B cell (primary cell): ENCODE results near the gene ARPP19. TPM values are rescaled to one million over a fixed set of nuclear protein-coding genes. Genes with fewer than 3 reads are reported as not detected.

ENCODE experiments used
- ATAC-seq: fragments of 200-7000 bp; cut with Tn5 transposase; one replicate; pipeline ENCODE4 v1.10.0; 2021; ENCODE audit warnings: low read depth, mild to moderate bottlenecking, moderate number of reproducible peaks, moderate library complexity
- CTCF ChIA-PET: fragments of 350-600 bp; sonication (Branson Sonifier 250); formaldehyde crosslinking; loops from one replicate; lab custom pipeline; 2021; ENCODE audit warnings: antibody characterized with exemption, inconsistent platforms; lab: Charles Lee
- POLR2A ChIA-PET: fragments of 350-600 bp; sonication (Branson Sonifier 250); formaldehyde crosslinking; loops from one replicate; lab custom pipeline; 2021; ENCODE audit warnings: antibody characterized with exemption; lab: Charles Lee
- DNase-seq: peaks from one replicate; pipeline ENCODE4 v3.0.0; 2013
- H2AFZ ChIP-seq: 2 replicates; pipeline ENCODE4 v1.6.1; 2012; ENCODE audit warnings: mild to moderate bottlenecking, low read depth, low read length; ENCODE audit not compliant: insufficient read depth, poor library complexity, severe bottlenecking
- H3K27ac ChIP-seq, 2 donors: 1 replicate in 1 of 2; 2 replicates in 1 of 2; pipeline ENCODE4 v1.5.1; 2012 to 2013; ENCODE audit warnings: low read length in 2 of 2, mild to moderate bottlenecking in 2 of 2, moderate library complexity in 1 of 2
- H3K27me3 ChIP-seq, 4 experiments: fragments of 200-600 bp in 1 of 4; sonication (generic) in 1 of 4; replicated peaks in 1 of 4; 1 replicate in 2 of 4; 2 replicates in 2 of 4; pipeline versions ENCODE4 v1.6.1 to v1.7.0; 2013 to 2016; ENCODE audit warnings: low read length in 3 of 4, mild to moderate bottlenecking in 2 of 4, mixed read lengths in 1 of 4, moderate library complexity in 1 of 4; ENCODE audit not compliant: insufficient read depth in 4 of 4, control insufficient read depth in 3 of 4; ENCODE audit errors: control extremely low read depth in 1 of 4
- H3K36me3 ChIP-seq, 2 experiments: replicated peaks in 1 of 2; 1 replicate in 1 of 2; 2 replicates in 1 of 2; pipeline versions ENCODE4 v1.6.1 to v1.7.1; 2013; ENCODE audit warnings: low read length in 1 of 2; ENCODE audit not compliant: insufficient read depth in 2 of 2, control insufficient read depth in 1 of 2; ENCODE audit errors: control extremely low read depth in 1 of 2, extremely low read depth in 1 of 2
- H3K4me1 ChIP-seq, 2 donors: fragments of 200-600 bp in 1 of 2; sonication (generic) in 1 of 2; 1 replicate in 1 of 2; 2 replicates in 1 of 2; pipeline versions ENCODE4 v1.5.1 to v1.6.1; 2013 to 2017; ENCODE audit warnings: low read length in 2 of 2; ENCODE audit not compliant: control insufficient read depth in 2 of 2, insufficient read depth in 2 of 2
- H3K4me2 ChIP-seq: replicated peaks from 2 replicates; pipeline ENCODE3; 2012; ENCODE audit warnings: mild to moderate bottlenecking, low read depth, low read length; ENCODE audit not compliant: poor library complexity, severe bottlenecking
- H3K4me3 ChIP-seq, 5 experiments: fragments of 200-600 bp in 1 of 5; sonication (generic) in 1 of 5; 1 replicate in 3 of 5; 2 replicates in 2 of 5; pipeline versions ENCODE4 v1.5.1 to v1.7.0; 2011 to 2016; ENCODE audit warnings: low read length in 4 of 5, mild to moderate bottlenecking in 4 of 5, low read depth in 2 of 5, control low read depth in 1 of 5, moderate library complexity in 1 of 5; ENCODE audit not compliant: insufficient read depth in 1 of 5; ENCODE audit errors: control extremely low read depth in 1 of 5, extremely low read depth in 1 of 5
- H3K79me2 ChIP-seq: fragments of 200-600 bp; sonication (generic); one replicate; pipeline ENCODE4 v1.6.0; 2016; ENCODE audit warnings: low read length; ENCODE audit not compliant: control insufficient read depth, insufficient read depth
- H3K9ac ChIP-seq: fragments of 200-600 bp; sonication (generic); 2 replicates; pipeline ENCODE4 v1.6.1; 2017; ENCODE audit warnings: mild to moderate bottlenecking, low read length, moderate library complexity
- H3K9me3 ChIP-seq, 3 donors: one replicate each; pipeline versions ENCODE4 v1.6.1 to v1.7.1; 2013; ENCODE audit warnings: low read length in 2 of 3; ENCODE audit not compliant: control insufficient read depth in 2 of 3, insufficient read depth in 1 of 3; ENCODE audit errors: control extremely low read depth in 1 of 3
- H4K20me1 ChIP-seq: 2 replicates; pipeline ENCODE4 v1.6.0; 2012; ENCODE audit warnings: mild to moderate bottlenecking, low read length; ENCODE audit not compliant: insufficient read depth, control insufficient read depth, poor library complexity, severe bottlenecking
- H3K27ac Mint-ChIP-seq: one replicate; pipeline ENCODE4 v1.8.0; 2021; ENCODE audit warnings: mixed read lengths
- H3K27me3 Mint-ChIP-seq: one replicate; pipeline ENCODE4 v1.8.0; 2021; ENCODE audit warnings: mixed read lengths
- H3K4me1 Mint-ChIP-seq: one replicate; pipeline ENCODE4 v1.8.0; 2021; ENCODE audit warnings: mixed read lengths
- H3K4me3 Mint-ChIP-seq: one replicate; pipeline ENCODE4 v1.8.0; 2021; ENCODE audit warnings: mixed read lengths
- H3K9me3 Mint-ChIP-seq: one replicate; pipeline ENCODE4 v1.8.0; 2022; ENCODE audit warnings: mixed read lengths; ENCODE audit not compliant: insufficient read depth
- CTCF ChIP-seq: fragments of 200-600 bp; IDR thresholded peaks from one replicate; pipeline ENCODE4 v1.8.0; 2022; ENCODE audit warnings: antibody characterized with exemption, mild to moderate bottlenecking
- EZH2 ChIP-seq: IDR thresholded peaks from 2 replicates; pipeline ENCODE4 v1.6.1; 2012; ENCODE audit warnings: borderline replicate concordance, low read depth, mild to moderate bottlenecking, moderate library complexity, low read length; ENCODE audit not compliant: insufficient read depth, poor library complexity, severe bottlenecking
- WGBS: methylation state at CpG from one replicate; pipeline ENCODE4 v1.1.5; 2013; ENCODE audit warnings: missing lambda C conversion rate; ENCODE audit not compliant: insufficient coverage; 5-methylcytosine and 5-hydroxymethylcytosine counted together
- intact Hi-C: fragments of 100-400 bp; cut with micrococcal nuclease; formaldehyde crosslinking; loops from one replicate; pipeline ENCODE4 v1.10.0; 2022
- polyA plus RNA-seq: library from polyadenylated mRNA; depleted of rRNA; stranded (reverse); fragments of >200 nt; gene quantifications from 2 replicates; pipeline ENCODE4 v1.2.3, GENCODE V29; 2012
- total RNA-seq, 2 donors: library from RNA; stranded (reverse); fragments of 120-200 nt in 1 of 2; gene quantifications; 1 replicate in 1 of 2; 2 replicates in 1 of 2; pipeline versions ENCODE4 v1.2.3 to v1.2.4, GENCODE V29; 2013 to 2022

Gene ARPP19
- total and polyA plus RNA-seq, 2 donors (not counting 1 experiment from before 2014, with no cell fraction given): 22.0 to 147 TPM

DNA sequence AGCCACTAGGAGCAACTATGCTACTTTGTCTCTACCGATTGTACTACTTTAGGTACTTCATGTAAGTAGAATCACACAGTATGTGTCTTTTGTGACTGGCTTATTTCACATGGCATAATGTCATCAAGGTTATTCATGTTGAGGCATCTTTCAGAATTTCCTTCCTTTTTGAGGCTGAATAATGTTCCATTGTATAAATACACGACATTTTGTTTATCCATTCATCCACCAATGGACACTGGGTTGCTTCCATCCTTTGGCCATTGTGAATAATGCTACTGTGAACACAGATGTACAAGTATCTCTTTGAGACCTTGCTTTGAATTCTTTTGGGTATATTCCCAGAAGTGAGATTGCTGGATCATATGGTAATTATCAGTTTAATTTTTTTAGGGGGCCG is 69.3 kb downstream of the ARPP19 start:
- H2AFZ ChIP-seq: no peak overlapping the region
- no peak for TF ChIP-seq CTCF
- no peak for TF ChIP-seq EZH2
- Mint-ChIP-seq H3K27me3 (no peaks in the 10 kb centered on the region), H3K4me3 (no peak overlapping the region), H3K27ac (no peak overlapping the region), H3K9me3 (no peaks in the 10 kb centered on the region), H3K4me1 (peaks cover 44% of the 10 kb centered on the region)
- H3K36me3 ChIP-seq: no peaks in the 10 kb centered on the region
- no CpG with 5 or more reads among the region's 3 CpGs for WGBS
- no peaks in the 10 kb centered on the region for H3K27me3 ChIP-seq
- peaks cover 9% of the 10 kb centered on the region for H4K20me1 ChIP-seq
- H3K27ac ChIP-seq: no peak overlapping the region
- peaks cover 20 to 21% of the 10 kb centered on the region in 2 donors for H3K4me1 ChIP-seq
- no peak overlapping the region for H3K4me2 ChIP-seq
- intact Hi-C loops: loop anchor here (2.0 kb wide), 1 partner anchor 17 kb away; no protein-coding TSS in a partner anchor
- H3K9ac ChIP-seq: no peak overlapping the region
- POLR2A ChIA-PET: no interaction called here
- CTCF ChIA-PET: no interaction called here
- H3K4me3 ChIP-seq: no peak overlapping the region
- ATAC-seq (no peak), DNase-seq (no peak)
- peaks cover 0 to 5% (median 0%) of the 10 kb centered on the region in 3 donors for H3K9me3 ChIP-seq
- peaks cover 86% of the 10 kb centered on the region for H3K79me2 ChIP-seq

- intact Hi-C loops: loop anchor here (2.0 kb wide), 1 partner anchor 16 kb away; no protein-coding TSS in a partner anchor
Observed at GRCh38 chr15:52498706-52499105, 70.1 kb downstream of the ARPP19 start.

More at GRCh38 chr15:52498706-52499105, 70.1 kb downstream of the ARPP19 start:
- ChIA-PET CTCF (no interaction called here), POLR2A (no interaction called here)
- Histone ChIP-seq H3K4me2 (no peak overlapping the region), H3K79me2 (peaks cover 93% of the 10 kb centered on the region), H3K36me3 (no peaks in the 10 kb centered on the region), H4K20me1 (peaks cover 12% of the 10 kb centered on the region), H3K9me3 (peaks cover 0 to 5% (median 0%) of the 10 kb centered on the region in 3 donors), H3K27me3 (no peaks in the 10 kb centered on the region), H2AFZ (no peak overlapping the region), H3K4me3 (no peak overlapping the region), H3K27ac (no peak overlapping the region), H3K9ac (no peak overlapping the region), H3K4me1 (peaks cover 13 to 14% of the 10 kb centered on the region in 2 donors)
- TF ChIP-seq EZH2 (no peak), CTCF (no peak)
- Mint-ChIP-seq H3K4me1 (peaks cover 38% of the 10 kb centered on the region), H3K4me3 (no peak overlapping the region), H3K9me3 (no peaks in the 10 kb centered on the region), H3K27ac (no peak overlapping the region), H3K27me3 (no peaks in the 10 kb centered on the region)
- DNase-seq (no peak), ATAC-seq (no peak)

Other genes starting within 250 kb of the ARPP19 start
- 44.4 and 45.3 TPM in 2 replicates for gene MYO5A, start 40.1 kb downstream of the ARPP19 start, total RNA-seq
- 12.2 and 15.9 TPM in 2 replicates for gene MYO5A, start 40.1 kb downstream of the ARPP19 start, polyA plus RNA-seq
- 198 and 206 TPM in 2 replicates for gene ATOSA, start 110.4 kb upstream of the ARPP19 start, total RNA-seq
- gene ATOSA, start 110.4 kb upstream of the ARPP19 start, polyA plus RNA-seq: 73.4 and 111 TPM in 2 replicates
- not detected in 2 replicates for gene ONECUT1, start 221.3 kb upstream of the ARPP19 start, total RNA-seq
- gene ONECUT1, start 221.3 kb upstream of the ARPP19 start, polyA plus RNA-seq: not detected in 2 replicates